Vagina (tissue), 2 donors: Measurements from ENCODE around the gene MTHFD2.

Experiments
- POLR2A ChIP-seq, 2 donors: fragments of 450-650 bp; IDR thresholded peaks; one replicate each; pipeline ENCODE4 v1.6.1; 2017; ENCODE audit warnings: antibody characterized with exemption in 2 of 2, mild to moderate bottlenecking in 2 of 2, moderate library complexity in 2 of 2
- POLR2AphosphoS5 ChIP-seq, 2 donors: sonication (generic); formaldehyde crosslinking; IDR thresholded peaks; one replicate each; pipeline ENCODE4 v1.9.0; 2017; ENCODE audit warnings: antibody characterized with exemption in 2 of 2, mild to moderate bottlenecking in 2 of 2, low read depth in 1 of 2; ENCODE audit not compliant: insufficient read depth in 1 of 2
- TF ChIP-seq, protein P1 (sequence below), 3 experiments: fragments of 450-650 bp in 2 of 3; fragments of 200-600 bp in 1 of 3; sonication (generic) in 1 of 3; IDR thresholded peaks; one replicate each; pipeline ENCODE4 v1.5.1; 2017 to 2019; ENCODE audit warnings: antibody characterized with exemption in 3 of 3, mild to moderate bottlenecking in 2 of 3, moderate library complexity in 2 of 3

DNA sequence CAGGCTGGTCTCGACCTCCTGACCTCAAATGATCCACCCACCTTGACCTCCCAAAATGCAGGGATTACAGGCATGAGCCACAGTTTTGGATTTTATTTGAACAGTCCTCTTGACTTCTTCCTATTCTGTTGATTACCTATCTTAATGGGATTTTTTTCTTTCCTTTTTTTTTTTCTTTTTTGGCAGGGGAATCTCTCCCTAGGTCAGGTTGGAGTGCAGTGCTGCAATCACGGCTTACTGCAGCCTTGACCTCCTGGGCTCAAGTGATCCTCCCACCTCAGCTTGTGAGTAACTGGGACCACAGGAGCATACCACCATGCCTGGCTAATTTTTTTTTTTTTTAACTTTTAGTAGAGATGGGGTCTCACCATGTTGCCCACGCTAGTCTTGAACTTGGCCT is 2.8 kb downstream of the MTHFD2 start:
- TF ChIP-seq POLR2A (IDR thresholded peaks at IDR 0.05) (no peak), POLR2AphosphoS5 (IDR thresholded peaks at IDR 0.05; ENCODE audit: insufficient read depth in 1 of 2, low read depth in 1 of 2) (no peak)
- TF ChIP-seq, protein P1, sequence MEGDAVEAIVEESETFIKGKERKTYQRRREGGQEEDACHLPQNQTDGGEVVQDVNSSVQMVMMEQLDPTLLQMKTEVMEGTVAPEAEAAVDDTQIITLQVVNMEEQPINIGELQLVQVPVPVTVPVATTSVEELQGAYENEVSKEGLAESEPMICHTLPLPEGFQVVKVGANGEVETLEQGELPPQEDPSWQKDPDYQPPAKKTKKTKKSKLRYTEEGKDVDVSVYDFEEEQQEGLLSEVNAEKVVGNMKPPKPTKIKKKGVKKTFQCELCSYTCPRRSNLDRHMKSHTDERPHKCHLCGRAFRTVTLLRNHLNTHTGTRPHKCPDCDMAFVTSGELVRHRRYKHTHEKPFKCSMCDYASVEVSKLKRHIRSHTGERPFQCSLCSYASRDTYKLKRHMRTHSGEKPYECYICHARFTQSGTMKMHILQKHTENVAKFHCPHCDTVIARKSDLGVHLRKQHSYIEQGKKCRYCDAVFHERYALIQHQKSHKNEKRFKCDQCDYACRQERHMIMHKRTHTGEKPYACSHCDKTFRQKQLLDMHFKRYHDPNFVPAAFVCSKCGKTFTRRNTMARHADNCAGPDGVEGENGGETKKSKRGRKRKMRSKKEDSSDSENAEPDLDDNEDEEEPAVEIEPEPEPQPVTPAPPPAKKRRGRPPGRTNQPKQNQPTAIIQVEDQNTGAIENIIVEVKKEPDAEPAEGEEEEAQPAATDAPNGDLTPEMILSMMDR (IDR thresholded peaks at IDR 0.05) = no peak
